GM12864 (cell line): Measurements from ENCODE around the gene NEAT1.

ENCODE experiments used
- DNase-seq: peaks from one replicate; pipeline ENCODE4 v3.0.0-alpha.2; 2011; ENCODE audit warnings: low read depth
- H3K4me3 ChIP-seq: 2 replicates; pipeline ENCODE4 v1.5.1; 2011; ENCODE audit warnings: mild to moderate bottlenecking, low read depth, low read length, control low read depth
- TF ChIP-seq, protein P1 (sequence below): IDR thresholded peaks from 2 replicates; pipeline ENCODE4 v1.5.1; 2011; ENCODE audit warnings: low read depth, mild to moderate bottlenecking, moderate library complexity, low read length, control low read depth, inconsistent platforms; ENCODE audit errors: missing control alignments

NEAT1 gene

DNA sequence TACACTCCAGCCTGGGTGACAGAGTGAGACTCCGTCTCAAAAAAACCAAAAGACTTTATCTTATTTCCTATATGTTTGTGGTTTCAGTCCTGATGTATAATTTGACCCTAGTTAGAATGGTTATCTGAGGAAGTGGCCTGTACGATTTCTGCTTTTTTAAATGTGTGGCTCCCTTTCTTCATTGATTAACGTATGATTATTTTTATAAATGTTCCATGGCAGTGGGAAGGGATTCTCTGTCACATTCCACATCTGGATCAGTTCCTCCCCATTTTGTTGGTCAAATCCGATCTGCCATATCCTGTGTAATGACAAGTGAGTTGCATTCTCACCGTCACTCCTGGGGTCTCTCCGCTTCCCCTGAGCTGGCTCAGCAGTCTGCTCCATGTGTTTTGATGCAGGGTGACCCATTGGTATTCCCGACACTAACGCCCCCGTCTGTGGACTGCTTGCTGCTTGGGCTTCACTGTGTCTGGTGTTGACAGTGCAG lies 20.3 kb downstream of the NEAT1 start:
- DNase-seq, result no peak
- no peak overlapping the region for H3K4me3 ChIP-seq
- TF ChIP-seq, protein P1, sequence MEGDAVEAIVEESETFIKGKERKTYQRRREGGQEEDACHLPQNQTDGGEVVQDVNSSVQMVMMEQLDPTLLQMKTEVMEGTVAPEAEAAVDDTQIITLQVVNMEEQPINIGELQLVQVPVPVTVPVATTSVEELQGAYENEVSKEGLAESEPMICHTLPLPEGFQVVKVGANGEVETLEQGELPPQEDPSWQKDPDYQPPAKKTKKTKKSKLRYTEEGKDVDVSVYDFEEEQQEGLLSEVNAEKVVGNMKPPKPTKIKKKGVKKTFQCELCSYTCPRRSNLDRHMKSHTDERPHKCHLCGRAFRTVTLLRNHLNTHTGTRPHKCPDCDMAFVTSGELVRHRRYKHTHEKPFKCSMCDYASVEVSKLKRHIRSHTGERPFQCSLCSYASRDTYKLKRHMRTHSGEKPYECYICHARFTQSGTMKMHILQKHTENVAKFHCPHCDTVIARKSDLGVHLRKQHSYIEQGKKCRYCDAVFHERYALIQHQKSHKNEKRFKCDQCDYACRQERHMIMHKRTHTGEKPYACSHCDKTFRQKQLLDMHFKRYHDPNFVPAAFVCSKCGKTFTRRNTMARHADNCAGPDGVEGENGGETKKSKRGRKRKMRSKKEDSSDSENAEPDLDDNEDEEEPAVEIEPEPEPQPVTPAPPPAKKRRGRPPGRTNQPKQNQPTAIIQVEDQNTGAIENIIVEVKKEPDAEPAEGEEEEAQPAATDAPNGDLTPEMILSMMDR, result no peak

DNA sequence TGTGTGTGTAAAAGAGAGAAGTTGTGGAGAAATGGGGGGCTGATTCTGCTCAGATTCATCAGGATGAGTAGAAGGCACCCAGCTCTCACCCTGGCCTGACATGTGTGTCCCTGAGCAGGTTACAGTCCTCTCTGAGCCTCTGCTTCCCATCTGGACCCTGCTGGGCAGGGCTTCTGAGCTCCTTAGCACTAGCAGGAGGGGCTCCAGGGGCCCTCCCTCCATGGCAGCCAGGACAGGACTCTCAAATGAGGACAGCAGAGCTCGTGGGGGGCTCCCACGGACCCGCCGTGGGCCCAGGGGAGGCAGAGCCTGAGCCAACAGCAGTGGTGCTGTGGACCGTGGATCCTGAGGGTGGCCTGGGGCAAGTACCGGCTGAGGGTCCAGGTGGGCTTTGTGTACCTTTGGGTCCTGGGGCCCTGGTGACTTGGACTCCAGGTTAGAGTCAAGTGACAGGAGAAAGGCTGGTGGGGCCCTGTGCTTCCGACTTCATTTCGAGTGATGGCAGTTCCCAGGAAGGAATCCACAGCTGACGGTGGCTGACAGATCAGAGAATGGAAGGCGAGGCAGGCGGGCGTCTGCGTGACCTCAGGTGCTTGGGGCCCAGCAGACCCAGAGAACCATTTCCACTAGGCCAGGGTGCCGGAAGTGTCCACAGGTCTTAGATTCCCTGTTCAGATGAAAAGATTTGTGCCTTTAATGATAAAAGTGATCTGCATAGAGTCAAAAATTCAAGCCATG lies 21.9 kb downstream of the NEAT1 start:
- no peak overlapping the region for H3K4me3 ChIP-seq
- TF ChIP-seq, protein P1, result no peak

DNA sequence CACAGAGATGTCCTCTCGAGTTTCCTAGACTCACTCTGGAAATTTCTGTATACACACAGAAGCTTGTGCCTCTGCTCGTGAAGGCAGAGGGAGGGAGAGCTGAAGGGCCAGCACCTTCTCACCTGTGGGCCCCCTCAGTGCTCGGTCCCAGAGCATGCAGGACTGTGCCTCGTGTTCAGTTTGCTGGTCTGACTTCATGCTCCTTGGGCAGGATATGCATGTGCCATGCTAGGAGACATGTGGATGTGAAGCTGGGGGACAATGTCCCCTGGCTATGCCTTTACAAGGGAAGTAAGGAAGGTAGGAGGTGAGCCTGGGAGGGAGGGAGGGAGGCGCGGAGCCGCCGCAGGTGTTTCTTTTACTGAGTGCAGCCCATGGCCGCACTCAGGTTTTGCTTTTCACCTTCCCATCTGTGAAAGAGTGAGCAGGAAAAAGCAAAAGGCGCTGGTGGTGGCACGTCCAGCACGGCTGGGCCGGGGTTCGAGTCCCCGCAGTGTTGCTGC lies 22.6 kb downstream of the NEAT1 start:
- DNase-seq, result no peak
- no peak overlapping the region for H3K4me3 ChIP-seq
- TF ChIP-seq, protein P1, result no peak

More for the DNA sequence above, 21.9 kb downstream of the NEAT1 start:
- no peak for DNase-seq

DNA sequence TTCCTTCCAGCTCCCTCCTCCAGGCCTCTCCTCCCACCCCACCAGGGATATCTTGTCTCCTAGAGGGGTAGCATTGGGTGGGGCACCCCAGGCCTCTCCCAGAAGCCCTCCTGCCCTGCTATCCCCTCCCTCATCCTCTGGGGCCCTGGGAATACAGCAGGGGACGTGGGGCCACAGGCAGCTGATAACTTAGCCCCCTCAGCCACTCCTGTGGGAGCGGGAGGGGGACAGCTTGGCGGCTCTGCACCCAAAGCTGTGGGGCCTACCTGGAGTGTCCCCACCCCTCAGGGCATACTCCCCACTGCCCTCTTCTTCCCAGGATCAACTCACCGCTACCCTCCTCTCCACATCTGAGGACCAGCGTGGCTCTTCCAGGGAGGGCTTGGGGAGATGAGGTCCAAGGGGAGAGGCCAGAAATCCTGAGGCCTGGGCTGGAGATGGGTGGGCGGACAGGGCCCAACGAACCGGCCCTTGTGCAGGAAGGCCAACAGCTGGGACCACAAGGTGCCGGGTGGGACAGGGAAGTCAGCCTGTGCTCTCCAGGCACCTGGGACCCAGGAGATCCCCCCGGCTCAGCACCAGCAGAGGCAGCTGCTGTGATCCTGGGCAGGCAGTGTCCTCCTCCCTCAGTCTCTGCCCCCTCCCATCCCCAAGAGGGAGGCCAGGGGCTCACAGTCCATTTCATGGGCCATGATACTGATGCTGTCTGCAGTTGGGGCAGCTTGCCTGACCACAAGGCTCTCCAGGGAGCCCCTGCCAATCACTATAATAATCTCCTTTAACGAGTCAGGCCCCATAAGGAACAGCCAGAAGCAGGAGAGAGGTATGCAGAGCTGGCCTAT lies 23.2 kb downstream of the NEAT1 start:
- H3K4me3 ChIP-seq, result no peak overlapping the region
- TF ChIP-seq, protein P1, result no peak
- DNase-seq, result no peak

DNA sequence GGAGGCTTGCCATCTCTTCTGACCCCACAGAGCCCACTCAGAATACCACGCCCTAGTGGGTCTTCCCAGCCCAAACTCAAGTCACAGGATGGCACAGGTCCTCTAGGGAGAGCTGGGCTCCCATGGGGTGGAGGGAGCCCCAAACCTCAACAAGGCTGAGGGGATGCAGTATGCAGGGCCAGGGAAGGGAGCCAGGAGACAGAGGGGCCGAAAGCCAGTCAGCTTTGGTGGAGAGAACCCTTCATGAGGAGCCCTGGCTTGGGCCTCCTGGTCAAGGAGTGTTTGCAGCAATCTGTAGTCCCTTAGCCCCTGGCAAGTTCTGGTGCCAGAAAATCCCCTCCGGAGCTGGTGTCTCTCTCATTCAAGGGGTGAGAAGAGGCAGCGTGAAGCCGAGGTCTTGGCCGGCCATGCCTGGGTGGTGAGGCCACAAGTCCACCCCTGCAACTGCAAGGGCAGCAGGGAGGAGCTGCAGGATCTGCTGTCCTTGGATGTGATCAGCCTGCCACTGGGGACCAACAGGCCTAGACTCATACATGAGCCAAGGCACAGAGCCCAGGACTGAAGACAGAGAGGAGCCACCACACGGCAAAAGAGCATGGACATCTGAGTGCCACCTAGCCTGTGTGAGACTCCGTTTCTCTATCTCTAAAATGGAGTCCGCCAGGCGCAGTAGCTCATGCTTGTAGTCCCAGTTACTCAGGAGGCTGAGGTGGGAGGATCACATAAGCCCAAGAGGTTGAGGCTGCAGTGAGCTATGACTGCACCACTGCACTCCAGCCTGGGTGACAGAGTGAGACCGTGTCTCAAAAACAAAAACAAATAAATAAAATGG lies 24.1 kb downstream of the NEAT1 start:
- TF ChIP-seq, protein P1, result no peak
- DNase-seq, result no peak
- no peak overlapping the region for H3K4me3 ChIP-seq

DNA sequence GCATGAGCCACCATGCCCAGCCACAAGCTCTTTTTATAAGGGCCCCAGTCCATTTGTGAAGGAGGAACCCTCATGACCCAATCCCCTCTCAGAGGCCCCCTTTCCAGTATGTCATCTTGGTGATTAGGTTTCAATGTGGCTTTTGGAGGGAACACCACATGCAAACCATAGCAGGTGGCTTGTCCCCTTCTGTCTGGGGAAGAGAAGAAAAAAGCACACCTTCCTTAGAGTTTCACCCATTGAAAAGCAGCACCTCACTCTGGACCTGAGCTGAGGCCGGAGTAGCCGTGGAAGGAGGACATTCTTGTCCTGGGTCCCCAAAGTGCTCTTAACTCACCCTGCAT lies 25.4 kb downstream of the NEAT1 start:
- no peak overlapping the region for H3K4me3 ChIP-seq
- DNase-seq, result no peak
- TF ChIP-seq, protein P1, result no peak
